ENCODE measurements around the gene ENTHD1. TPM values are rescaled to one million over a fixed set of nuclear protein-coding genes. Genes with fewer than 3 reads are reported as not detected.

ENTHD1 gene
- total and polyA plus RNA-seq, 2 donors (not counting 3 experiments of a cell fraction or from before 2014, with no cell fraction given), result not detected

GRCh38 chr22:39785232-39785631 lies 108.3 kb downstream of the ENTHD1 start:
- Histone ChIP-seq H3K79me2 (ENCODE audit: control insufficient read depth, insufficient read depth, low read length) (no peaks in the 10 kb centered on the region), H3K9ac (replicated peaks; ENCODE audit: extremely low read depth, insufficient read depth, low read length) (no peak overlapping the region), H3K4me1 (ENCODE audit: control insufficient read depth, extremely low read depth, insufficient read depth, low read length) (no peaks in the 10 kb centered on the region), H3K9me3 (replicated peaks; ENCODE audit: control insufficient read depth, insufficient read depth, low read length) (no peaks in the 10 kb centered on the region), H3K4me2 (ENCODE audit: insufficient read depth, low read length) (no peak overlapping the region), H3K27me3 (ENCODE audit: control insufficient read depth in 2 of 2, insufficient read depth in 2 of 2, low read length in 2 of 2) (peaks cover 3 to 11% of the 10 kb centered on the region in 2 experiments), H3K27ac (ENCODE audit: insufficient read depth, low read depth, low read length) (no peak overlapping the region), H3K4me3 (replicated peaks in 1 of 3; ENCODE audit: insufficient read depth in 1 of 3, low read depth in 1 of 3, low read length in 3 of 3) (no peak overlapping the region), H4K20me1 (replicated peaks; ENCODE audit: control insufficient read depth, extremely low read depth, insufficient read depth, low read length) (no peaks in the 10 kb centered on the region), H3K9me1 (replicated peaks; ENCODE audit: control insufficient read depth, extremely low read depth, insufficient read depth, low read length) (no peaks in the 10 kb centered on the region), H2AFZ (ENCODE audit: low read depth, low read length) (no peak overlapping the region), H3K36me3 (ENCODE audit: control insufficient read depth in 2 of 2, extremely low read depth in 1 of 2, insufficient read depth in 2 of 2, low read length in 2 of 2) (no peaks in the 10 kb centered on the region)
- FAIRE-seq (no peak), DNase-seq (ENCODE audit: low read depth, low spot score) (no peak)
- TF ChIP-seq POLR2AphosphoS5 (IDR thresholded peaks at IDR 0.05; ENCODE audit: insufficient read depth, low read depth, low read length) (no peak), FOS (IDR thresholded peaks at IDR 0.05; ENCODE audit: borderline replicate concordance, insufficient read depth, low read length) (no peak), CTCF (IDR thresholded peaks at IDR 0.05; ENCODE audit: extremely low read depth in 1 of 2, insufficient read depth in 1 of 2, low read depth in 1 of 2, low read length in 2 of 2) (no peak), JUN (IDR thresholded peaks at IDR 0.05; ENCODE audit: borderline replicate concordance, insufficient read depth, insufficient read length, low read depth) (no peak), MYC (IDR thresholded peaks at IDR 0.05; ENCODE audit: low read depth, low read length) (no peak), GATA2 (IDR thresholded peaks at IDR 0.05; ENCODE audit: insufficient read depth, insufficient read length, low read depth, low read length) (no peak), POLR2A (IDR thresholded peaks at IDR 0.05; ENCODE audit: low read depth, low read length) (no peak), MAX (IDR thresholded peaks at IDR 0.05; ENCODE audit: insufficient read depth, insufficient read length) (no peak), EZH2 (IDR thresholded peaks at IDR 0.05; ENCODE audit: borderline replicate concordance, low read depth, low read length, severe bottlenecking) (no peak)
- CTCF ChIA-PET, result no interaction called here
- no TSS peak for BruUV-seq (replicated peaks)
- intact Hi-C loops (cut with micrococcal nuclease) (no loop called here), dilution Hi-C loops (cut with MboI; ENCODE audit: extremely low pct_ligation_motif_present, low sequenced_read_pairs) (no loop called here)
- POLR2A ChIA-PET, result no interaction called here
